K562 (cell line): ENCODE measurements around the gene P2RY6.

Experiments used
- HMG20B ChIP-seq: fragments of 250-450 bp; sonication (Bioruptor Pico); IDR thresholded peaks from 2 replicates; pipeline ENCODE4 v1.5.0; 2021; ENCODE audit warnings: mild to moderate bottlenecking
- NUFIP1 ChIP-seq: fragments of 450-650 bp; IDR thresholded peaks from 2 replicates; pipeline ENCODE4 v1.6.1; 2018; ENCODE audit not compliant: partially characterized antibody
- PML ChIP-seq: IDR thresholded peaks from 2 replicates; pipeline ENCODE4 v1.6.1; 2012; ENCODE audit warnings: low read length, inconsistent platforms
- RAD21 ChIP-seq, 2 experiments: fragments of 250-450 bp in 1 of 2; fragments of 450-650 bp in 1 of 2; sonication (Bioruptor Pico) in 1 of 2; formaldehyde crosslinking in 1 of 2; IDR thresholded peaks in 1 of 2; conservative IDR thresholded peaks in 1 of 2; 2 replicates each; pipeline versions ENCODE4 v1.4.0 to v1.8.0; 2020 to 2022; ENCODE audit warnings: mild to moderate bottlenecking in 2 of 2, moderate library complexity in 1 of 2
- STAT5B ChIP-seq: fragments of 250-450 bp; sonication (Bioruptor Pico); IDR thresholded peaks from 2 replicates; pipeline ENCODE4 v1.8.0; 2021; ENCODE audit warnings: mild to moderate bottlenecking, inconsistent platforms
- ZNF780A ChIP-seq: fragments of 250-450 bp; sonication (Bioruptor Pico); IDR thresholded peaks from 2 replicates; pipeline ENCODE4 v1.5.0; 2021; ENCODE audit warnings: mild to moderate bottlenecking
- TF ChIP-seq, protein P1 (sequence below), 2 experiments: fragments of 450-650 bp in 1 of 2; sonication (generic) in 1 of 2; formaldehyde crosslinking in 1 of 2; IDR thresholded peaks in 1 of 2; conservative IDR thresholded peaks in 1 of 2; 2 replicates each; pipeline versions ENCODE4 v1.6.1 to v1.8.1; 2016 to 2023; ENCODE audit warnings: mild to moderate bottlenecking in 2 of 2, moderate library complexity in 2 of 2, inconsistent platforms in 1 of 2, missing genetic modification reagents in 1 of 2
- TF ChIP-seq, protein P2 (sequence below), 3 experiments: IDR thresholded peaks in 2 of 3; conservative IDR thresholded peaks in 1 of 3; 2 replicates each; pipeline ENCODE4 v1.5.1; 2011 to 2012; ENCODE audit warnings: low read length in 3 of 3, mild to moderate bottlenecking in 3 of 3, control low read depth in 2 of 3, improper control_type of control experiment in 1 of 3, inconsistent platforms in 1 of 3, low read depth in 1 of 3, mixed read lengths in 1 of 3, moderate library complexity in 1 of 3; ENCODE audit not compliant: insufficient read depth in 2 of 3
- TF ChIP-seq, protein P3 (sequence below): fragments of 450-650 bp; formaldehyde crosslinking; conservative IDR thresholded peaks from 2 replicates; pipeline ENCODE4 v1.4.0; 2022; ENCODE audit warnings: mild to moderate bottlenecking, missing genetic modification characterization
- TF ChIP-seq, protein P4 (sequence below): fragments of 250-450 bp; sonication (Bioruptor Pico); IDR thresholded peaks from 2 replicates; pipeline ENCODE4 v1.5.1; 2021; ENCODE audit warnings: mild to moderate bottlenecking

DNA sequence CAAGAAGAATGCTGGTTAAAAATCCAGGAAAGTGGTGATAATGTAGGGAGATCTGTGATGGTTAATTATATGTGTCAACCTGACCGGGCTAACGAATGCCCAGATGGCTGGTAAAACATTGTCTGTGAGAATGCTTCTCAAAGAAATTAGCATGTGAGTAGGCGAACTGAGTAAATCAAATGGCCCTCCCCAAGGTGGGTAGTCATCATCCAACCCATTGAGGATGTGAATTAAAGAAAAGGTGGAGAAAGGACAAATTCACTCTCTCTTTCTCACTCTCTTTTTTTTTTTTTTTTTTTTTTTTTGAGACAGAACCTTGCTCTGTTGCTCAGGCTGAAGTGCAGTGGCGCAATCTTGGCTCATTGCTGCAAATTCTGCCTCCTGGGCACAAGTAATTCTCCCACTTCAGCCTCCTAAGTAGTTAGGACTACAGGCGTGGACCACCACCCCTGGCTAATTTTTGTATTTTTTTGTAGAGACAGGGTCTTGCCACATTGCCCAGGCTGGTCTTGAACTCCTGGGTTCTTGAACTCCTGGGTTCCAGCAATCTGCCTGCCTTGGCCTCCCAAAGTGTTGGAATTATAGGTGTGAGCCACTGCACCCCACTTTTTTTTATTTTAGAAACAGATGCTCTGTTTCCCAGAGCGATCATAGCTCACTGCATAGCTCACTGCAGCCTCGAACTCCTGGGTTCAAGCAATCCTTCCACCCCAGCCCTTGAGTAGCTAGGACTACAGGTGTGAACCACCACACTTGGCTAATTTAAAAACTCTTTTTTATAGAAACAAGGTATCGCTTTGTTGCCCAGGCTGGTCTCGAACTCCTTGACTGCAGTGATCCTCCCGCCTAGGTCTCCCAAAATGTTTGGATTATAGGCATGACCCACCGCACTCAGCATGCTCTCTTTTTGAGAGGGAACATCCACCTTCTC, 22.0 kb upstream of the P2RY6 start:
- TF ChIP-seq RAD21 (CRISPR knock-in tag; conservative IDR thresholded peaks at IDR 0.05 in 1 of 2, IDR thresholded peaks at IDR 0.05 in 1 of 2) (no peak), STAT5B (no peak), NUFIP1 (no peak), HMG20B (CRISPR knock-in tag) (no peak), PML (no peak), ZNF780A (no peak)
- TF ChIP-seq, protein P1, sequence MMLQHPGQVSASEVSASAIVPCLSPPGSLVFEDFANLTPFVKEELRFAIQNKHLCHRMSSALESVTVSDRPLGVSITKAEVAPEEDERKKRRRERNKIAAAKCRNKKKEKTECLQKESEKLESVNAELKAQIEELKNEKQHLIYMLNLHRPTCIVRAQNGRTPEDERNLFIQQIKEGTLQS (IDR thresholded peaks at IDR 0.05), result no peak
- TF ChIP-seq, protein P1 (CRISPR knock-in tag; conservative IDR thresholded peaks at IDR 0.05), result no peak
- TF ChIP-seq, protein P2, sequence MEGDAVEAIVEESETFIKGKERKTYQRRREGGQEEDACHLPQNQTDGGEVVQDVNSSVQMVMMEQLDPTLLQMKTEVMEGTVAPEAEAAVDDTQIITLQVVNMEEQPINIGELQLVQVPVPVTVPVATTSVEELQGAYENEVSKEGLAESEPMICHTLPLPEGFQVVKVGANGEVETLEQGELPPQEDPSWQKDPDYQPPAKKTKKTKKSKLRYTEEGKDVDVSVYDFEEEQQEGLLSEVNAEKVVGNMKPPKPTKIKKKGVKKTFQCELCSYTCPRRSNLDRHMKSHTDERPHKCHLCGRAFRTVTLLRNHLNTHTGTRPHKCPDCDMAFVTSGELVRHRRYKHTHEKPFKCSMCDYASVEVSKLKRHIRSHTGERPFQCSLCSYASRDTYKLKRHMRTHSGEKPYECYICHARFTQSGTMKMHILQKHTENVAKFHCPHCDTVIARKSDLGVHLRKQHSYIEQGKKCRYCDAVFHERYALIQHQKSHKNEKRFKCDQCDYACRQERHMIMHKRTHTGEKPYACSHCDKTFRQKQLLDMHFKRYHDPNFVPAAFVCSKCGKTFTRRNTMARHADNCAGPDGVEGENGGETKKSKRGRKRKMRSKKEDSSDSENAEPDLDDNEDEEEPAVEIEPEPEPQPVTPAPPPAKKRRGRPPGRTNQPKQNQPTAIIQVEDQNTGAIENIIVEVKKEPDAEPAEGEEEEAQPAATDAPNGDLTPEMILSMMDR (IDR thresholded peaks at IDR 0.05 in 2 of 3, conservative IDR thresholded peaks at IDR 0.05 in 1 of 3; ENCODE audit: insufficient read depth in 2 of 3, low read depth in 1 of 3, low read length in 3 of 3), result no peak
- TF ChIP-seq, protein P3, sequence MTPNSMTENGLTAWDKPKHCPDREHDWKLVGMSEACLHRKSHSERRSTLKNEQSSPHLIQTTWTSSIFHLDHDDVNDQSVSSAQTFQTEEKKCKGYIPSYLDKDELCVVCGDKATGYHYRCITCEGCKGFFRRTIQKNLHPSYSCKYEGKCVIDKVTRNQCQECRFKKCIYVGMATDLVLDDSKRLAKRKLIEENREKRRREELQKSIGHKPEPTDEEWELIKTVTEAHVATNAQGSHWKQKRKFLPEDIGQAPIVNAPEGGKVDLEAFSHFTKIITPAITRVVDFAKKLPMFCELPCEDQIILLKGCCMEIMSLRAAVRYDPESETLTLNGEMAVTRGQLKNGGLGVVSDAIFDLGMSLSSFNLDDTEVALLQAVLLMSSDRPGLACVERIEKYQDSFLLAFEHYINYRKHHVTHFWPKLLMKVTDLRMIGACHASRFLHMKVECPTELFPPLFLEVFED (CRISPR knock-in tag), result no peak
- TF ChIP-seq, protein P4, sequence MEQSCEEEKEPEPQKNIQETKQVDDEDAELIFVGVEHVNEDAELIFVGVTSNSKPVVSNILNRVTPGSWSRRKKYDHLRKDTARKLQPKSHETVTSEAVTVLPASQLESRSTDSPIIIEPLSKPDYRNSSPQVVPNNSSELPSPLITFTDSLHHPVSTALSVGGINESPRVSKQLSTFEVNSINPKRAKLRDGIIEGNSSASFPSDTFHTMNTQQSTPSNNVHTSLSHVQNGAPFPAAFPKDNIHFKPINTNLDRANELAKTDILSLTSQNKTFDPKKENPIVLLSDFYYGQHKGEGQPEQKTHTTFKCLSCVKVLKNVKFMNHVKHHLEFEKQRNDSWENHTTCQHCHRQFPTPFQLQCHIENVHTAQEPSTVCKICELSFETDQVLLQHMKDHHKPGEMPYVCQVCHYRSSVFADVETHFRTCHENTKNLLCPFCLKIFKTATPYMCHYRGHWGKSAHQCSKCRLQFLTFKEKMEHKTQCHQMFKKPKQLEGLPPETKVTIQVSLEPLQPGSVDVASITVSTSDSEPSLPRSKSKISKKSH (CRISPR knock-in tag), result no peak
